ENCODE results near the gene DNAJB4. TPM values are rescaled to one million over a fixed set of nuclear protein-coding genes. Genes with fewer than 3 reads are reported as not detected.
A peak's percentile ranks its signal among the peaks of the same experiment; 100 is the strongest.
"Not testable (repeated sequence)": the region's sequence is repeated elsewhere in the genome, so short reads cannot be mapped to it uniquely, and the experiment has no call there.

The DNAJB4 gene
- total RNA-seq, 1 donor from 2014 or later, result 52.5 TPM

- DNase-seq (ENCODE audit: low spot score), result no peak
Observed at GRCh38 chr1:77990629-77991204, 14.0 kb upstream of the DNAJB4 start.

DNA sequence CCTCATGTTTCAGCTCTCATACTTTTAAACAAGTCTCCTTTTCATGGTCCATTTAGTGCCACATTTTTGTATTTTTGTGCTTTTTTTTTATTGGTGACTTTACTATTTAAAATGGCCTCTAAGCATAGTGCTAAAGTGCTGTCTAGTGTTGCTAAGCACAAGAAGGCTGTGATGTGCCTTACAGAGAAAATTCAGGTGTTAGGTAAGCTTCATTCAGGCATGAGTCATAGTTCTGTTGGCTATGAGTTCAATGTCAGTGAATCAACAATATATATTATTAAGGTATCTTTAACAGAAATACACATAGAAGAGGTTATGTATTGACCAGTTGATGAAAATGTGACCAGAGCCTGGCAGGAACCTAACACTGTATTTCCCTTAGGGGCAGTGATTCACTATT lies 13.1 kb upstream of the DNAJB4 start:
- no peak for DNase-seq (ENCODE audit: low spot score)

DNA sequence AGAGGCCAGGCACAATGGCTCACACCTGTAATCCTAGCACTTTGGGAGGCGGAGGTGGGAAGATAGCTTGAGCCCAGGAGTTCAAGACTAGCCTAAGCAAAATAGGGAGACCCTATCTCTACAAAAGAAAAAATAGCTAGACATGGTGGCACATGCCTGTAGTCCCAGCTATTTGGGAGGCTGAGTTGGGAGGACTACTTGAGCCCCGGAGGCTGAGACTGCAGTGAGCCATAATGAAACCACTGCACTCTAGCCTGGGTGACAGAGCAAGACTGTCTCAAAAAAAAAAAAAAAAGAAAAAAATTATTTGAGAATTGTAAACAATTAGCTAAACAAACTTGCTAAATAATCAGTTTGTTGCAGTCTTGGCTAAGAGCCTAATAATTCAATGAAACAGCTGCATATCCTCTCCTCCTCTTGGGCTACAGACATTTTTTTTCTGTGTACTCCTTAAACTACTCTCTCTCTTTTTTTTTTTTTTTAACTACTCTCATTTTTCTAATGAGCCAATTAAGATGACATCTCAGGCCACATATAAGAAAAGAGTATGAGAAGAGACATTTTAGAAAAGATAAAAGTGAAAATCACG lies 10.5 kb upstream of the DNAJB4 start:
- DNase-seq (ENCODE audit: low spot score), result no peak

DNA sequence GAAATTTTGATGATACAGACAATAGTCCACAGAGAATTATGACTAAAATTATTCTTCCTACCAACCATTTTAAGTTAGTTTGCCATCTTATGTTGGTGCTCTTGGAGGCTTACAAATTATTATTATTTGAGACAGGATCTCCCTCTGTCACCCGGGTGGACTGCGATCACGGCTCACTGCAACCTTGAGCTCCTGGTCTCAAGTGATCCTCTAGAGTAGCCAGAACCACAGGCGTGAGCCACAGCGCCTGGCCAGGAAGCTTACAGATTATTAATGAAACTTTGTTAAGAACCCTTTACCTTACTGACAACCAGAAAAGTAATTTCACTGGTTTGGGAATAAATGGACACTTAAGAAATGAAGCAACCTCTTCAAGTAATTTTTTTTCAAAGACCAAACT lies 8.0 kb upstream of the DNAJB4 start:
- DNase-seq (ENCODE audit: low spot score), result no peak

- not testable (repeated sequence) for DNase-seq (ENCODE audit: low spot score)
Observed at GRCh38 chr1:78000536-78000935, 4.2 kb upstream of the DNAJB4 start.

GRCh38 chr1:78003070-78003746 lies 1.5 kb upstream of the DNAJB4 start:
- no peak for DNase-seq (ENCODE audit: low spot score)

- DNase-seq (ENCODE audit: low spot score), result peak; percentile 19
Observed at GRCh38 chr1:78003882-78004718, 639 bp upstream of the DNAJB4 start.

- DNase-seq (ENCODE audit: low spot score), result no peak
Observed at GRCh38 chr1:78005448-78005722, 646 bp downstream of the DNAJB4 start.

GRCh38 chr1:78005755-78006154 lies 1.0 kb downstream of the DNAJB4 start:
- DNase-seq (ENCODE audit: low spot score), result peak; percentile 53

DNA sequence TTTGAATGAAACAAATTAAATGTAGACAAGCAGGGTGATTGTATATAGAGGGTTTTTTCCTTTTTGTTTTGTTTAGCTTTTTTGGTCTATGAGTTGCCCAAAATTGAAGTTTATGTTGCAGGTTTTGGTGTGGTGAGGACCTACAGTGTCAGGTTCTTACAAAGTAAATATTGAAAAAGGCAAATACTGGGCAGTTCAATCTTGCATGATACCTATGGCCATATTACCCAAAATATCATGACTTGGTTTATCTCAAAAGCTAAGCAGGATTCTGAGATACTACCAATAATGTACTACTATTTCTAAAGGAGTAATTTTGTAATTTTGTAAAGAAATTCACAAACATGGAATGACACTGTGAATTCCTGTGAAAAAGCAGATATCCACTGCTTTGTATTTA lies 1.8 kb downstream of the DNAJB4 start:
- DNase-seq (ENCODE audit: low spot score), result no peak

DNA sequence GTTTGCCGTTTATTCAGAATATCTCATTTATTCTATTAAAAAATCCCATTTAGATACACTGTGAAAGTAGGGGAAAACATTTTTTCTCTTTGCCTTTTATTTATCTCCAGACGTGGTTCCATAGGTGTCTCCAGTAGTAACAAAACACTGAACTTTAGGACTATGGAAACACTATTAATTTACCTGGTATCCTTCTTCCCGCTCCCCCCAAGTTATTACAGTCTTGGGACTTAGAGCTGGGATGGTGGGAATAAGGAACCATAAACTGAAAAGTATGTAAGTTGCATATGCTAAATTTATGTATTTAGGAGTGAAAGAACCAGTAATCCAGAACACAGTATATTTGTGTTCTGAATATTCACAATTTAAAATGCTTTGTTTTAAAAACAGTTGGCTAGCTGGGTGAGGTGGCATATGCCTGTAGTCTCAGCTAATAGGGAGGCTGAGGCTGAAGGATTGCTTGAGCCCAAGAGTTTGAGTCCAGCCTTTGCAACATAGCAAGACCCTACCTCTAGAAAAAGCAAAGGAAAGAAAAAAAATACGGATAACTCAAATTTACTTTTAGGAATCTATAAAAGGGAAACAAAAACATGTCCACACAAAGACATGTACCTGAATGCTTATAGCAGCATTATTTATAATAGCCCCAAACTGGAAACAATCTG lies 3.1 kb downstream of the DNAJB4 start:
- DNase-seq (ENCODE audit: low spot score), result no peak

- no peak for DNase-seq (ENCODE audit: low spot score)
Observed at GRCh38 chr1:78009276-78009675, 4.5 kb downstream of the DNAJB4 start.

GRCh38 chr1:78009836-78010235 lies 5.1 kb downstream of the DNAJB4 start:
- no peak for DNase-seq (ENCODE audit: low spot score)

DNA sequence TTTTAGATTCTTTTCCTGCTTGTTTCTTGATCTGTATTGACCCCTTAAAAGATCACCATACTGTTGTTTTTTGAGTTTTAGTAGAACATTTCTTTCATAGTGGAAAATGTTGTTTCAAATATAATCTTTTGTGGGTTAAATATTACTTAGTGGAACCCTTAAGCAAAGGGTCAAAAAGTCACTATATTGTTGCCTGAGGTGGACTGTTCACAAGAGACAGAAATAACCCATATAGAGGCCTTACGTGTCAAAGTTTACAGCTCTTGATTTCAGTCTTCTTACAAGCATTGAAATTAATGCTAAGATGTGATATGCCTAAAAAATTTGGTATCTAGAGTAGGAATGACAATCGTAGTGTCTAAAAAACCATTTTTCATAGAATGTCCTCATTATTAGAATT lies 6.3 kb downstream of the DNAJB4 start:
- DNase-seq (ENCODE audit: low spot score), result no peak

DNA sequence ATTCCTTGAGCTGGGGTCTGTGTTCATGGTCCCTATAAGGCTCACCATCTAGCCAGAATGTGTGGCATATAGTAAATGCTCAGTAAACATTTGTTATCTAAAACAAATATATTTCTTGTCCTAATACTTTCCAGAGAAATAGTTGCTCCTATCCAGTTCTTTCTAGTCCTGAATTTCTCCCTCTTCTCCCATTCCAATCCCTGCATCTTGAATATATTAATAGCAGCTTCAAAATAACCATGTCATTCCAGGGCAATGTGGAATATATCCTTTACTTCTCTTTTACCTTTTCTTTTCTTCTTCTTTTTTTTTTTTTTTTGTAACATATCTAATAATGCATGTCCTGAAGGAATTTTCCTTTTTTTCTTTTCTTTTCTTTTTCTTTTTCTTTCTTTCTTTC lies 10.4 kb downstream of the DNAJB4 start:
- DNase-seq (ENCODE audit: low spot score), result no peak

DNA sequence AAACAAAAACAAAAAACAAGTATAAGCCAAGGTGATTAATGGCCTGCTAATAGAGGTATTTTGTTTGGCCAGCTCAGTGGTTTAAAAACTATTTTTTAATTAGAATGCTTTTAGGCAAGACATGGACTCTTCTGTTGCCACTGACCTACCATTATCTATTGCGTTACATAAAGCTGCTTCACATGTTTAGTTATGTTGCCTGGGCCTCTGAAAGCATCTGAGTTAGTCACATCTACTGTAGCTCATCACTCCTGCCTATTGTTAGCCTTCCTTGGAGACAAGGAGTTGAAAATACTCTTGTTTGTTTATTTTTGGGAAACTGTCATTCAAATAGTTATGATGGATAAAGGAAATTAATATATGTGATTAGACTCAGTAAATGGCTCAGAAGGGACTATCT lies 14.3 kb downstream of the DNAJB4 start:
- DNase-seq (ENCODE audit: low spot score), result no peak

DNA sequence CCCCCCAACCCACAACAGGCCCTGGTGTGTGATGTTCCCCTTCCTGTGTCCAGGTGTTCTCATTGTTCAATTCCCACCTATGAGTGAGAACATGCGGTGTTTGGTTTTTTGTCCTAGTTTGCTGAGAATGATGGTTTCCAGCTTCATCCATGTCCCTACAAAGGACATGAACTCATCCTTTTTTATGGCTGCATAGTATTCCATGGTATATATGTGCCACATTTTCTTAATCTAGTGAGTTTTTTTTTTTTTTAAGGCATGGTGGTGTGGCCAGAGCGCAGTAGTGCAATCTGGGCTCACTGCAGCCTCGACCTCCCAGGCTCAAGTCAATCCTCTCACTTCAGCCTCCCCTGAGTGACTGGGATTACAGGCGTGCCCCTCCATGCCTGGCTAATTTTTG lies 16.4 kb downstream of the DNAJB4 start:
- DNase-seq (ENCODE audit: low spot score), result not testable (repeated sequence)

DNA sequence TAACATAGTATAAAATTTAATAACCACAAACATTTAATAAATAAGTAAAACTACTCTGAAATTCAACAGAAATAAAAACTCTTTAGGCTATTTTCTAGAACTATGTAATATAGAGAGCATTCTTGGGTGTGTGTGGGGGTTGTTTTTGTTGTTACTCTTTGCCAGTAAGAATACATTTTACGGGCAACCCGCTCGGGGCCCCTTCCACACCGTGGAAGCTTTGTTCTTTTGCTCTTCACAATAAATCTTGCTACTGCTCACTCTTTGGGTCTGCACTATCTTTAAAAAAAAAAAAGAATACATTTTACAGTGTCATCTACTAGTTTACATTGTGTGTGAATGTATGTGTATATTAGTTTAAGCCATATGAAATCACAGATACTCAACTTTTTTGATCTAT lies 25.1 kb downstream of the DNAJB4 start:
- no peak for DNase-seq (ENCODE audit: low spot score)

DNA sequence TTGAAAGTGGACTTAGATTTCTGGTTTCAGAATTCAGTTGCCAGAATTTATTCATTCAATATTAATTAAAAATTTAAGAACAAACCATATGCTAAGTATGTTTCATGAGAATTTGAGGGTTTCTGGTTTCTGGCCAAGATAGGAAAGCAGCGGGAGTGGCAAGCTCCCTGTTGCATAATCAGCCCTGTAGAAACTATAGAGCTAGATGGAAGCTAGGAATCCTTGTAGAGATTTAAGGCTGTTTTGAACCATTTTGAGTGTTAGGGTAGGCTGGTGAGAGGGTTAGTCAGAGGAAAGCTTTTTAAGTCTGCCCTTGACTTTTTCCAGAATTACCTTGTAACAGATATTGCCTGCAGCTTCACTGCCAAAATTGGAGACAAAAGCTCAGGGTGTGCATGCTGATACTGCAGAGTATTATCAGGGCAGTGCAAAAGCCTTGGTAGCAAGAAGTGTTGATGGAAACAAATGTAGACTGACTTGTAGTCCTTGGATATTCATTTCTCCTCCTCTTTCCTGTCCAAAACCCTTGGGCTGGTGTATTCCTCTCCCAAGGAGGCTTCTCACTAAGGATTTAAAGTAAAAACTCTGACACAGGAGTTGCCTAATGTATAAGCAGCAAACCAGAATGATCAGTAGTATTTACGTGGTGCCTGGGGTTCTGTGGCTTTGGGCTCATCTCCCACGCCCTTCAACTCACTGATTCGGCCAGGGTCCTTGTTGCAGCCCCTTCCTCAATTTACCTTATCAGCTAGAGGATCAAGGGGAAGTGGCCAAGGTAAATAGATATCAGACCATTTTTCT lies 28.5 kb downstream of the DNAJB4 start:
- DNase-seq (ENCODE audit: low spot score), result no peak

DNA sequence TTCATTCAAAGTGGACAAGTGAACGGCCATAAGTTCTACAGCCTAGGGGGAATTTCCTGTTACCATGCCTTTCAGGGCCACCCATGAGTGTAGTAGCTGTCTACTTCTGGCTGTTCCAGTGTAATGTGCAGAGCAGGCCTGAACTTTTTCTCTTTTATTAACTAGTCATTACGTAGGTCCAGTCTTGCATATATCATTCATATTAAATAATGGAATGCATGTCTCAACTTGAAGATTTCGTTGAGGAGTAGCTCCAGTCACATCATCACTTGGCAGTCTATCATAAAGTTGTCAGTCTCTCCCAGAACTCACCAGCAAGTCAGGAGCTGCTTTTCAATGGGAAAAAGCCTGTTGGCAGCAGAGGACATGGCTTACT lies 29.0 kb downstream of the DNAJB4 start:
- no peak for DNase-seq (ENCODE audit: low spot score)

GRCh38 chr1:78035121-78035520 lies 30.4 kb downstream of the DNAJB4 start:
- DNase-seq (ENCODE audit: low spot score), result no peak

- DNase-seq (ENCODE audit: low spot score), result no peak
Observed at GRCh38 chr1:78036450-78036849, 31.7 kb downstream of the DNAJB4 start.
